Right cardiac atrium (tissue), 5 donors: ENCODE data around the gene TBCA. TPM values are rescaled to one million over a fixed set of nuclear protein-coding genes. Genes with fewer than 3 reads are reported as not detected.
A peak's percentile ranks its signal among the peaks of the same experiment; 100 is the strongest.

ENCODE experiments used
- ATAC-seq, 2 donors: fragments of 200-7000 bp; cut with Tn5 transposase; one replicate each; pipeline versions ENCODE4 v1.8.0 to v1.9.1; 2020; ENCODE audit warnings: moderate library complexity in 2 of 2, mild to moderate bottlenecking in 1 of 2
- DNase-seq, 3 donors: peaks; one replicate each; pipeline ENCODE4 v3.0.0-alpha.2; 2020
- H3K27ac ChIP-seq: one replicate; pipeline ENCODE4 v1.5.1; 2013; ENCODE audit warnings: mild to moderate bottlenecking, low read length, control low read depth, moderate library complexity
- H3K27me3 ChIP-seq: one replicate; pipeline ENCODE4 v1.6.1; 2013; ENCODE audit not compliant: control insufficient read depth, insufficient read depth
- H3K4me1 ChIP-seq: one replicate; pipeline ENCODE4 v1.6.1; 2013; ENCODE audit warnings: low read length; ENCODE audit not compliant: control insufficient read depth, insufficient read depth
- H3K4me3 ChIP-seq: one replicate; pipeline ENCODE4 v1.5.1; 2013; ENCODE audit warnings: low read length, control low read depth
- H3K9me3 ChIP-seq: one replicate; pipeline ENCODE4 v1.6.1; 2013; ENCODE audit warnings: low read length; ENCODE audit not compliant: control insufficient read depth
- WGBS: extraction: QIAGEN DNeasy Blood & Tissue Kit; methylation state at CpG from one replicate; pipeline ENCODE4 v1.1.7; 2013; 5-methylcytosine and 5-hydroxymethylcytosine counted together
- intact Hi-C, 4 donors: fragments of 100-400 bp; cut with DNase I; formaldehyde crosslinking; loops; one replicate each; pipeline versions ENCODE4 v1.11.0 to v1.14.0; 2022 to 2023
- polyA plus RNA-seq: library from polyadenylated mRNA; stranded (reverse); fragments of 200-250 nt; gene quantifications from one replicate; pipeline ENCODE4 v1.2.3, GENCODE V29; 2013
- total RNA-seq, 4 donors: library from RNA; stranded (reverse); fragmentation: NEBNext Ultra II Directional; extraction: Animal tissue kit (Norgen Biotek cat#: 25700); gene quantifications; one replicate each; pipeline ENCODE4 v1.2.1, GENCODE V29; 2021
- donor health status: healthy with polysubstance abuse.
- donor health status: DM: no; HTN: yes; CAD: no.
- donor health status: DM: no; HTN: no; CAD: no.
- donor health status: DM: no; HTN: yes; CAD: no; lungs with severe emphysema.
- donor health status: DM: yes; HTN: yes; CAD: no.

The TBCA gene
- total and polyA plus RNA-seq, 5 donors = 123 to 183 (median 154) TPM

DNA sequence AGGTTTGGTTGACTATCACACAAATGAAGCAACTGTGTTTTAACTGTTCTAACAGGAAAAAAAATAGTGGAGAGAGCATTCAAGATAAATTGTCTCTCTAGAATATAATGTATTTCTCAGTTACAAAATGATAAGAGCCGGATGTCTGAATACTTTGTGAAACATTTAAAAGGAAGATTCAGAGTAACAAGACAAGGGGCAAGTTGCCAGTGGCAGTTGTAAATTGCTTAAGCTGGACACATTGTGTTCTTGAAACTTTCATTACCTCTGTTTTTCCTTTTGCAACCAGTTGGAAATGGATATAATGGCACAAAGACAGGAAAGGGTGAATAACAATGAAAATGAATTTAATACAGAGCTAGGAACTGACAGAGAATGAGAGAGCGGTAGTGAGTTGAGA, 15.2 kb upstream of the TBCA start:
- no peak for ATAC-seq
- intact Hi-C loops = no loop called here
- Histone ChIP-seq H3K9me3 (no peaks in the 10 kb centered on the region), H3K27me3 (no peaks in the 10 kb centered on the region), H3K4me1 (no peaks in the 10 kb centered on the region), H3K27ac (no peak overlapping the region), H3K4me3 (no peak overlapping the region)
- DNase-seq = no peak
- WGBS = 53% methylated on average over 2 of the region's 2 CpGs

- DNase-seq (no peak), ATAC-seq (no peak)
- WGBS = 93% methylated on average over 17 of the region's 17 CpGs
- no peaks in the 10 kb centered on the region for H3K4me1 ChIP-seq
- H3K9me3 ChIP-seq = no peaks in the 10 kb centered on the region
- no peaks in the 10 kb centered on the region for H3K27me3 ChIP-seq
- intact Hi-C loops = no loop called here
- H3K27ac ChIP-seq = no peak overlapping the region
- H3K4me3 ChIP-seq = no peak overlapping the region
These were observed 9.1 kb upstream of the TBCA start for GRCh38 chr5:77785229-77785628.

- WGBS = 90% methylated on average over 21 of the region's 21 CpGs
- Histone ChIP-seq H3K27ac (no peak overlapping the region), H3K4me3 (no peak overlapping the region), H3K4me1 (no peaks in the 10 kb centered on the region), H3K9me3 (no peaks in the 10 kb centered on the region), H3K27me3 (no peaks in the 10 kb centered on the region)
- intact Hi-C loops = no loop called here
- ATAC-seq (no peak), DNase-seq (no peak)
These were observed 8.6 kb upstream of the TBCA start for GRCh38 chr5:77784735-77785134.

- no peak overlapping the region for H3K4me3 ChIP-seq
- H3K4me1 ChIP-seq = no peaks in the 10 kb centered on the region
- no peak for ATAC-seq
- H3K27me3 ChIP-seq = no peaks in the 10 kb centered on the region
- intact Hi-C loops = no loop called here
- 83% methylated on average over 1 of the region's 1 CpG for WGBS
- no peak for DNase-seq
- H3K9me3 ChIP-seq = no peaks in the 10 kb centered on the region
- no peak overlapping the region for H3K27ac ChIP-seq
These were observed 4.9 kb upstream of the TBCA start for GRCh38 chr5:77781076-77781475.

- 79% methylated on average over 2 of the region's 2 CpGs for WGBS
- intact Hi-C loops = no loop called here
- peaks cover 2% of the 10 kb centered on the region for H3K4me1 ChIP-seq
These were observed 2.8 kb upstream of the TBCA start for GRCh38 chr5:77778881-77779438.

DNA sequence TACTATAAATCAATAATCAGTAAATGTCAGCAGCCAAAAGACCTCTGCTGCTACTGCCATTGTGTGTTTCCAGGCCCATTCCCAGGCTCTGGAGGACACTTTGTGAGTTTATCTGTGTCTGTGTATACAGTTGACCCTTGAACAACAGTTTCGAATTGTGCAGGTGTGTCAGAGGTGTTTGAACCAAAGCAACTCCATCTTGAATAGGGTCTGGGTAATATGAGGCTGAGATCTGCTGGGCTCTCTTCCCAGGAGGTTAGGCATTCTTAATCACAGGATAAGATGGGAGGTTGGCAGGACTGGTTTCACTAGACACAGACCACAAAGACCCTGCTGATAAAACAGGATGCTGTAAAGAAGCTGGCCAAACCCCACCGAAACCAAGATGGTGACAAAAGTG, 2.3 kb upstream of the TBCA start:
- no peaks in the 10 kb centered on the region for H3K27me3 ChIP-seq
- no peak overlapping the region for H3K4me3 ChIP-seq
- intact Hi-C loops = no loop called here
- ATAC-seq (no peak), DNase-seq (no peak)
- H3K27ac ChIP-seq = no peak overlapping the region
- 88% methylated on average over 2 of the region's 2 CpGs for WGBS
- no peaks in the 10 kb centered on the region for H3K9me3 ChIP-seq
- H3K4me1 ChIP-seq = peaks cover 2% of the 10 kb centered on the region

More at GRCh38 chr5:77778881-77779438, 2.8 kb upstream of the TBCA start:
- Histone ChIP-seq H3K27ac (no peak overlapping the region), H3K9me3 (no peaks in the 10 kb centered on the region), H3K4me3 (no peak overlapping the region), H3K27me3 (no peaks in the 10 kb centered on the region)
- DNase-seq (no peak), ATAC-seq (no peak)

- WGBS = 77% methylated on average over 3 of the region's 3 CpGs
- intact Hi-C loops = no loop called here
- DNase-seq (no peak), ATAC-seq (no peak)
- Histone ChIP-seq H3K9me3 (no peaks in the 10 kb centered on the region), H3K27me3 (no peaks in the 10 kb centered on the region), H3K4me1 (peaks cover 2% of the 10 kb centered on the region), H3K27ac (no peak overlapping the region), H3K4me3 (no peak overlapping the region)
These were observed 1.8 kb upstream of the TBCA start for GRCh38 chr5:77777911-77778310.

- intact Hi-C loops = no loop called here
- Histone ChIP-seq H3K27me3 (no peaks in the 10 kb centered on the region), H3K4me1 (peaks cover 2% of the 10 kb centered on the region), H3K27ac (no peak overlapping the region), H3K9me3 (no peaks in the 10 kb centered on the region), H3K4me3 (no peak overlapping the region)
- ATAC-seq (no peak), DNase-seq (no peak)
- 81% methylated on average over 11 of the region's 11 CpGs for WGBS
These were observed 1.2 kb upstream of the TBCA start for GRCh38 chr5:77777281-77777892.

DNA sequence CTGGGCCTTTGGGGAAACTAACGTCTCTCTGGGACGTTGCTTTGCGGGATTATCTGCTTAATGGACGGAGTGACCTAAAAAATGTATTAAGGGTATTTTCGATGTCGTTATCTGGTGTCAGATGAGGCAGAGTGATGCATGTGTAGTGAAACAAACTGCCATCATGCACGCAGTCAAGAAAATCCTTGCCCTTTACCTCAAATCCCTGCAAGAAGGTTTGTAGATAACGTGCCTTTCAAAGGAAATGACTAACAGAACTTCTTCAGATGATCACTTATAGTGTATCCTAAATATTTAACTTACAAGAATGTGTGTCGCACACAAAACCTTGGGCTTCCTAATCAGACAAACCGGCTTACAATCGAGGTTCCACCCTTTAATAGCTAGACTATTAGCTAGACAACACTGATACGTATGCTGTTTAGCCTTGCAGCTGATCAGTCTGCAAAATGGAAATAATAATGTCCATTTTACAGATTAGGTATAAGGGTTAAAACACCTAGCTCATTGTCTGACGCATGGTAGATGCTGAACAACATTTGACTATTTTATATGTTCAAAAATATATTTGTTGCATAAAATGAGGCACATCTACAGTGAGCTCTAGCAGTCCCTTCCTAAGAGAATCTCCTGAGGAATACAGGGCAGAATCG, 541 bp upstream of the TBCA start:
- 22% methylated on average over 14 of the region's 14 CpGs for WGBS
- Histone ChIP-seq H3K9me3 (no peaks in the 10 kb centered on the region), H3K4me3 (peak overlapping the region; percentile 58), H3K27me3 (no peaks in the 10 kb centered on the region), H3K4me1 (peaks cover 2% of the 10 kb centered on the region), H3K27ac (no peak overlapping the region)
- no peak for DNase-seq
- intact Hi-C loops = no loop called here
- ATAC-seq = no peak

GRCh38 chr5:77774981-77775789, 954 bp downstream of the TBCA start:
- peak overlapping the region; percentile 58 for H3K4me3 ChIP-seq
- DNase-seq (peak in 1 of 3 donors; percentile 32), ATAC-seq (no peak)
- intact Hi-C loops = no loop called here
- H3K9me3 ChIP-seq = no peaks in the 10 kb centered on the region
- peak overlapping the region; percentile 69 for H3K27ac ChIP-seq
- no peaks in the 10 kb centered on the region for H3K27me3 ChIP-seq
- 11% methylated on average over 13 of the region's 13 CpGs for WGBS
- H3K4me1 ChIP-seq = peaks cover 8% of the 10 kb centered on the region

DNA sequence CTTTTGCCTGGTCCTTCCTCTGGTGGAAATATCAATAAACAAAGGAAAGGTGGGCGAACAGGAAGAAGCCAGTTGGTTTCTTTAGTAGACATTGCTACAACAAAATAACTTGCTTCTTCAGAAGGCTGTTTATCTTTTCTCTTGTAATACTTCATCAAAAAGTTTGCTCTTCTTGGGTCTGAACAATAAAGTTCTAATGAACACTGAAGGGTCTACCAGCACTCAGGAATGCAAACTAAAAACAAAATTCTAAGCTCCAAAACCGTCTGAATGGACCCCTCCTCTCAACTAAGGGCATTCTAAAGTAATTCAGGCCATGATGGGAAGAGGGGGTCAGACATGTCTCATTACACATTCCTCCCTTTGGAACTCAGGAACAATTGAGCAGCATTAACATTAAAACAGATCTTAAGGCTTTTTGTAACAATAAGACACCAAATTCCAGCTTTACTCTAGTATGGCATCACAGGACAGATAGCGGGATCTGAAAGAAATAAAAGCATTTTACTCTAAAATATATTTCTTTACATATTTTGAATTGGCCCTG, 2.3 kb downstream of the TBCA start:
- Histone ChIP-seq H3K4me3 (no peak overlapping the region), H3K4me1 (peaks cover 10% of the 10 kb centered on the region), H3K27me3 (no peaks in the 10 kb centered on the region), H3K27ac (no peak overlapping the region), H3K9me3 (no peaks in the 10 kb centered on the region)
- WGBS = 68% methylated on average over 3 of the region's 3 CpGs
- intact Hi-C loops = no loop called here
- no peak for ATAC-seq
- no peak for DNase-seq
